Psoas muscle (tissue), 8 donors: ENCODE data around the gene ELAVL3. TPM values are rescaled to one million over a fixed set of nuclear protein-coding genes. Genes with fewer than 3 reads are reported as not detected.

Experiments
- ATAC-seq, 4 donors: fragments of 200-7000 bp; cut with Tn5 transposase; one replicate each; pipeline ENCODE4 v1.9.1; 2020; ENCODE audit warnings: moderate library complexity in 3 of 4, mild to moderate bottlenecking in 2 of 4
- DNase-seq, 2 donors: peaks; one replicate each; pipeline ENCODE4 v3.0.0-alpha.2; 2020
- H3K27ac ChIP-seq: fragments of 200-600 bp; one replicate; pipeline ENCODE4 v1.8.0; 2022
- H3K27me3 ChIP-seq, 3 donors: fragments of 200-600 bp in 1 of 3; one replicate each; pipeline versions ENCODE4 v1.6.1 to v1.8.0; 2013 to 2022; ENCODE audit warnings: low read length in 2 of 3, mild to moderate bottlenecking in 2 of 3, moderate library complexity in 1 of 3; ENCODE audit not compliant: insufficient read depth in 3 of 3
- H3K36me3 ChIP-seq, 2 donors: fragments of 200-600 bp in 1 of 2; one replicate each; pipeline versions ENCODE4 v1.6.1 to v1.8.0; 2013 to 2022; ENCODE audit warnings: low read depth in 1 of 2, mild to moderate bottlenecking in 1 of 2, moderate library complexity in 1 of 2; ENCODE audit not compliant: insufficient read depth in 1 of 2
- H3K4me1 ChIP-seq: fragments of 200-600 bp; one replicate; pipeline ENCODE4 v1.8.0; 2022
- H3K4me3 ChIP-seq: fragments of 200-600 bp; one replicate; pipeline ENCODE4 v1.8.0; 2022; ENCODE audit warnings: mild to moderate bottlenecking
- H3K9me3 ChIP-seq: fragments of 200-600 bp; one replicate; pipeline ENCODE4 v1.8.0; 2022
- WGBS, 3 donors: extraction: QIAGEN DNeasy Blood & Tissue Kit; methylation state at CpG; one replicate each; pipeline versions ENCODE4 v1.1.6 to v1.1.7; 2013; 5-methylcytosine and 5-hydroxymethylcytosine counted together
- intact Hi-C, 2 donors: fragments of 100-400 bp; cut with DNase I; formaldehyde crosslinking; loops; one replicate each; pipeline versions ENCODE4 v1.11.0 to v1.14.2; 2022
- polyA plus RNA-seq, 3 donors: library from polyadenylated mRNA; stranded (reverse); fragments of 200-250 nt; gene quantifications; one replicate each; pipeline ENCODE4 v1.2.3, GENCODE V29; 2013
- total RNA-seq, 4 donors: library from RNA; stranded (reverse); fragmentation: NEBNext Ultra II Directional in 2 of 4; extraction: Animal tissue kit (Norgen Biotek cat#: 25700) in 2 of 4; gene quantifications; one replicate each; pipeline versions ENCODE4 v1.2.1 to v1.2.4, GENCODE V29; 2021 to 2023
- TF ChIP-seq, protein P1 (sequence below): fragments of 200-600 bp; IDR thresholded peaks from one replicate; pipeline ENCODE4 v1.8.0; 2022; ENCODE audit warnings: antibody characterized with exemption
- donor health status: healthy with polysubstance abuse.
- donor health status: DM: no; HTN: no; CAD: no; lungs with moderate emphysema.
- donor health status: Bipolar disorder and iron deficiency.
- donor health status: healthy.
- donor health status: DM: yes; HTN: yes; CAD: no.
- donor health status: DM: no; HTN: no; CAD: no.
- donor health status: DM: no; HTN: no; CAD: no.
- donor health status: DM: yes; HTN: yes; CAD: no.

ELAVL3 gene
- total and polyA plus RNA-seq, 7 donors: 0.03 TPM; not detected in 6

- TF ChIP-seq, protein P1, sequence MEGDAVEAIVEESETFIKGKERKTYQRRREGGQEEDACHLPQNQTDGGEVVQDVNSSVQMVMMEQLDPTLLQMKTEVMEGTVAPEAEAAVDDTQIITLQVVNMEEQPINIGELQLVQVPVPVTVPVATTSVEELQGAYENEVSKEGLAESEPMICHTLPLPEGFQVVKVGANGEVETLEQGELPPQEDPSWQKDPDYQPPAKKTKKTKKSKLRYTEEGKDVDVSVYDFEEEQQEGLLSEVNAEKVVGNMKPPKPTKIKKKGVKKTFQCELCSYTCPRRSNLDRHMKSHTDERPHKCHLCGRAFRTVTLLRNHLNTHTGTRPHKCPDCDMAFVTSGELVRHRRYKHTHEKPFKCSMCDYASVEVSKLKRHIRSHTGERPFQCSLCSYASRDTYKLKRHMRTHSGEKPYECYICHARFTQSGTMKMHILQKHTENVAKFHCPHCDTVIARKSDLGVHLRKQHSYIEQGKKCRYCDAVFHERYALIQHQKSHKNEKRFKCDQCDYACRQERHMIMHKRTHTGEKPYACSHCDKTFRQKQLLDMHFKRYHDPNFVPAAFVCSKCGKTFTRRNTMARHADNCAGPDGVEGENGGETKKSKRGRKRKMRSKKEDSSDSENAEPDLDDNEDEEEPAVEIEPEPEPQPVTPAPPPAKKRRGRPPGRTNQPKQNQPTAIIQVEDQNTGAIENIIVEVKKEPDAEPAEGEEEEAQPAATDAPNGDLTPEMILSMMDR: no peak
- 92 to 97% (median 93%) methylated on average over 20 of the region's 20 CpGs for WGBS, 3 donors
- no peak overlapping the region for H3K4me3 ChIP-seq
- peak in 1 of 4 donors; percentile 21 for ATAC-seq
- peaks cover 6 to 84% of the 10 kb centered on the region in 2 donors for H3K36me3 ChIP-seq
- DNase-seq: no peak
- H3K9me3 ChIP-seq: no peaks in the 10 kb centered on the region
- H3K27me3 ChIP-seq: no peaks in the 10 kb centered on the region
- intact Hi-C loops: no loop called here
- H3K27ac ChIP-seq: no peak overlapping the region
- H3K4me1 ChIP-seq: no peaks in the 10 kb centered on the region
Observed at GRCh38 chr19:11513946-11514345, 33.1 kb upstream of the ELAVL3 start.

GRCh38 chr19:11510444-11510843, 29.6 kb upstream of the ELAVL3 start:
- no peaks in the 10 kb centered on the region for H3K27me3 ChIP-seq
- WGBS, 3 donors: 89 to 95% (median 94%) methylated on average over 8 of the region's 8 CpGs
- no peak overlapping the region for H3K27ac ChIP-seq
- peaks cover 4% of the 10 kb centered on the region for H3K4me1 ChIP-seq
- TF ChIP-seq, protein P1: no peak
- intact Hi-C loops: no loop called here
- no peaks in the 10 kb centered on the region for H3K9me3 ChIP-seq
- ATAC-seq (no peak), DNase-seq (no peak)
- H3K4me3 ChIP-seq: no peak overlapping the region
- peaks cover 2 to 55% of the 10 kb centered on the region in 2 donors for H3K36me3 ChIP-seq

DNA sequence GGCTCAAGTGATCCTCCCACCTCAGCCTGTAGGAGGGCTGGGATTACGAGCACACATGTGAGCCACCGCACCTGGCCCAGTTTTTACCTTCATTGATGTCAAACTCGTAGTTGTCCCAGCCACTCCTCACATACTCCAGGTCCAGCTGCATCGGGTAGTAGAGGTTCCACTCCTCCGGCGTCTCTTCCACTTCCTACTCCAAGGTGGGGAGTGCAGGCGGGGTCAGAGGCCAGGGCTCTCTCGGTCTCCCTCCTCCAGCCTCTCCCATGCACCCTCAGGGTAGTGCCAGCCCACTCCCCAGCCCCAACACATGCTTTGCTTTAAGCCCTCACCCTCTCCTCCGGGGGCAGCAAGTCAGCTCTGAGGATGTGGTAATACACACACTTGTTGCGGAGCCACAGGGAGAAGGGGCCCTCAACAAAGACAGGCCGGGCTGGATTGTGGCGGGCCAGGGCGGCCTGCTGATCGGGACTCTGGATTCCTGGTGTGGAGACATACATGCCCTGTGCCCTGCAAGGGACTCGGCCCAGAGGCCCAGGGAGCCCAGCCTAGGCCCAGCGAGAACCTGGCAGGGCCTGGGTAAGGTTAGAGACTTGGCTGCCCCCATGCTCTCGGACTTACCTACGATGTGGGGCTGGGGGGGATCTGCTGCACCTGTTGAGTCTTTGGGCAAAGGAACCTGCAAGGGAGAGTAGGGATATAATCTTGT, 26.7 kb upstream of the ELAVL3 start:
- DNase-seq (no peak), ATAC-seq (no peak)
- peaks cover 0 to 29% of the 10 kb centered on the region in 2 donors for H3K36me3 ChIP-seq
- TF ChIP-seq, protein P1: no peak
- H3K4me1 ChIP-seq: peaks cover 4% of the 10 kb centered on the region
- no peak overlapping the region for H3K27ac ChIP-seq
- intact Hi-C loops: loop anchor here in 1 of 2 donors (10.0 kb wide), 1 partner anchor 133 kb away; the partner anchor contains the start of gene SWSAP1
- H3K9me3 ChIP-seq: no peaks in the 10 kb centered on the region
- 87 to 89% (median 88%) methylated on average over 18 of the region's 18 CpGs for WGBS, 3 donors
- no peaks in the 10 kb centered on the region for H3K27me3 ChIP-seq
- H3K4me3 ChIP-seq: no peak overlapping the region

DNA sequence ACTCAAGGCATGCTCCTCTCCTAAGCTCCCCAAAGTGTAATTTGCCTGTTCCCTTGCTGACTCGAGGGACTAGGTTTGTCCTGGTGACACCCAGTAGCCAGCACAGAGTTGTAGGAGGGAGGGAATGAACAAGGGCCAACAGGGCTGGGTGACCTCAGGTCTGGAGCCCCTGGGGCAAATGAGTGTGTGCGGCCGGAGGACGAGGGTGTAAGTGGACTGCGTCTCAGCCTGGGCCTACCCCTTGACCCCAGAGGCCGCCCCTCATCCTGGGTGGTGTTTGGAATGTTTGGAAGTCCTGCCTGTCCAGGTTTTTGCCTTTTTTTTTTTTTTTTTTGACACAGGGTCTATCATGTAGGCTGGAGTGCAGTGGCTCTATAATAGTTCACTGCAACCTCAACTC, 26.1 kb upstream of the ELAVL3 start:
- ATAC-seq: no peak
- DNase-seq: no peak
- H3K36me3 ChIP-seq: peaks cover 0 to 23% of the 10 kb centered on the region in 2 donors
- no peak overlapping the region for H3K27ac ChIP-seq
- intact Hi-C loops: loop anchor here in 1 of 2 donors (10.0 kb wide), 1 partner anchor 132 kb away; the partner anchor contains the start of gene SWSAP1
- no peak overlapping the region for H3K4me3 ChIP-seq
- 87 to 90% (median 90%) methylated on average over 6 of the region's 6 CpGs for WGBS, 3 donors
- H3K27me3 ChIP-seq: no peaks in the 10 kb centered on the region
- no peaks in the 10 kb centered on the region for H3K9me3 ChIP-seq
- peaks cover 4% of the 10 kb centered on the region for H3K4me1 ChIP-seq
- TF ChIP-seq, protein P1: no peak
